Spleen (tissue), 11 donors: ENCODE data around the gene MBNL1. TPM values are rescaled to one million over a fixed set of nuclear protein-coding genes. Genes with fewer than 3 reads are reported as not detected.
A peak's percentile ranks its signal among the peaks of the same experiment; 100 is the strongest.

Experiments used
- DNase-seq: peaks from one replicate; pipeline ENCODE4 v3.0.0-alpha.2; 2020
- H3K27ac ChIP-seq, 8 donors: fragments of 200-600 bp; sonication (generic) in 7 of 8; 1 replicate in 4 of 8; 2 replicates in 4 of 8; pipeline versions ENCODE4 v1.5.0 to v1.8.0; 2016 to 2021; ENCODE audit warnings: inconsistent platforms in 4 of 8, mild to moderate bottlenecking in 4 of 8, moderate library complexity in 1 of 8
- H3K27me3 ChIP-seq, 7 donors: fragments of 200-600 bp; sonication (generic) in 6 of 7; replicated peaks in 1 of 7; 1 replicate in 4 of 7; 2 replicates in 3 of 7; pipeline versions ENCODE4 v1.5.0 to v1.8.0; 2016 to 2021; ENCODE audit warnings: inconsistent platforms in 3 of 7, mild to moderate bottlenecking in 1 of 7
- H3K36me3 ChIP-seq, 6 donors: fragments of 200-600 bp; sonication (generic) in 5 of 6; 1 replicate in 4 of 6; 2 replicates in 2 of 6; pipeline versions ENCODE4 v1.5.0 to v1.8.0; 2016 to 2021; ENCODE audit warnings: inconsistent platforms in 2 of 6
- H3K4me1 ChIP-seq, 6 donors: fragments of 200-600 bp; sonication (generic) in 5 of 6; 1 replicate in 3 of 6; 2 replicates in 3 of 6; pipeline versions ENCODE4 v1.5.0 to v1.8.0; 2016 to 2021; ENCODE audit warnings: inconsistent platforms in 3 of 6
- H3K4me3 ChIP-seq, 8 donors: fragments of 200-600 bp; sonication (generic) in 7 of 8; 1 replicate in 4 of 8; 2 replicates in 4 of 8; pipeline versions ENCODE4 v1.5.0 to v1.8.0; 2016 to 2021; ENCODE audit warnings: inconsistent platforms in 4 of 8, mild to moderate bottlenecking in 4 of 8, moderate library complexity in 2 of 8
- H3K9me3 ChIP-seq, 8 donors: fragments of 200-600 bp; sonication (generic) in 7 of 8; 1 replicate in 4 of 8; 2 replicates in 4 of 8; pipeline versions ENCODE4 v1.5.0 to v1.8.0; 2016 to 2021; ENCODE audit warnings: inconsistent platforms in 4 of 8
- POLR2A ChIP-seq, 3 donors: fragments of 450-650 bp; IDR thresholded peaks; one replicate each; pipeline ENCODE4 v1.5.1; 2017; ENCODE audit warnings: antibody characterized with exemption in 3 of 3, mild to moderate bottlenecking in 1 of 3
- POLR2AphosphoS5 ChIP-seq, 3 donors: sonication (generic); formaldehyde crosslinking; IDR thresholded peaks; one replicate each; pipeline ENCODE4 v1.5.1; 2017; ENCODE audit warnings: antibody characterized with exemption in 3 of 3
- WGBS, 5 donors: extraction: QIAGEN DNeasy Blood & Tissue Kit in 3 of 5; methylation state at CpG; one replicate each; pipeline versions ENCODE4 v1.1.5 to v1.1.7; 2013 to 2018; 5-methylcytosine and 5-hydroxymethylcytosine counted together
- intact Hi-C: fragments of 100-400 bp; cut with DNase I; formaldehyde crosslinking; loops from one replicate; pipeline ENCODE4 v1.15.0; 2023; ENCODE audit warnings: low total_unique reads
- polyA plus RNA-seq, 3 donors: library from polyadenylated mRNA; stranded (reverse); fragments of 200-250 nt; gene quantifications; one replicate each; pipeline ENCODE4 v1.2.1, GENCODE V29; 2013
- total RNA-seq, 7 donors: library from RNA; depleted of rRNA in 3 of 7; stranded (reverse); fragments of >200 nt in 3 of 7; fragmentation: NEBNext Ultra II Directional in 4 of 7; extraction: Animal tissue kit (Norgen Biotek cat#: 25700) in 4 of 7; gene quantifications; one replicate each; pipeline versions ENCODE4 v1.1.0 to v1.2.1, GENCODE V29; 2016 to 2021
- TF ChIP-seq, protein P1 (sequence below), 11 experiments: fragments of 200-600 bp in 7 of 11; fragments of 450-650 bp in 4 of 11; sonication (generic) in 4 of 11; IDR thresholded peaks in 8 of 11; conservative IDR thresholded peaks in 3 of 11; 1 replicate in 7 of 11; 2 replicates in 4 of 11; pipeline versions ENCODE4 v1.4.0 to v1.8.0; 2016 to 2021; ENCODE audit warnings: antibody characterized with exemption in 11 of 11, inconsistent platforms in 4 of 11, mild to moderate bottlenecking in 1 of 11
- donor health status: healthy with polysubstance abuse.
- donor health status: DM: no; HTN: no; CAD: no; lungs with moderate emphysema.
- donor health status: DM: no; HTN: no; CAD: no.
- donor health status: Bipolar disorder and iron deficiency.
- donor health status: healthy.
- donor health status: DM: no; HTN: no; CAD: no.
- donor health status: DM: yes; HTN: yes; CAD: no.

The MBNL1 gene
- total and polyA plus RNA-seq, 10 donors, result 64.7 to 491 (median 296) TPM

DNA sequence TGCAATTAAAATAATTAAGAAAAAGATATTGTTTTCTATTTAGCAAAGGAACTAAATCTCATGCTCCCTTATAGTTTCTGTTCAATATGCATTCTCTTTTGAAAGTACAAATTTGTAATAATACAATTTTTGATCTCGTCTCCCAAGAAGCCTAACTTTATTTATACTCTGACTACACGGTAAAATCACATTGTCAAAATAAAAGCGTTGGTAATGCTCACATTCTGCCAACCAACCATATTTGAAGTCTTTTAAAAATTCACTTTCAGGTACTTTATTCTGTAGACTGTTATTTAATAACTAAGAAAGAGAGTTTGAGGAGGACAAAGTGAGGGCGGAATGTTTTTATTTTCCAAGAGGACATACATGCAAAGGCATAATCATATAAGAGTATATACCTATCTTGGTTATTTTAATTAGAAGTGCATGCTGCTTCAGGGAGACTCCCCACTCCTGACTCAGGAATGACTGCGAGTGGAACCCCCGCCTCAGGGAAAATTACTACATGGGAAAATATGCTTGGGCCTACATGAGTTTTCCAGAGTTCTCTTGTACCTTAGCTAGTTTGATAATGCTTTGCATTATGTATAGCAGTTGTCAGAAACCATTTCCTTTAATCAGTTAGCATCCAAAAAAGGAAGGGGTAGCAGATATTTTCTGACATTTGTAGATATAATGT is 19.3 kb downstream of the MBNL1 start:
- DNase-seq, result no peak
- peak overlapping the region in 1 of 8 donors; percentile 16 for H3K4me3 ChIP-seq
- TF ChIP-seq, protein P1, sequence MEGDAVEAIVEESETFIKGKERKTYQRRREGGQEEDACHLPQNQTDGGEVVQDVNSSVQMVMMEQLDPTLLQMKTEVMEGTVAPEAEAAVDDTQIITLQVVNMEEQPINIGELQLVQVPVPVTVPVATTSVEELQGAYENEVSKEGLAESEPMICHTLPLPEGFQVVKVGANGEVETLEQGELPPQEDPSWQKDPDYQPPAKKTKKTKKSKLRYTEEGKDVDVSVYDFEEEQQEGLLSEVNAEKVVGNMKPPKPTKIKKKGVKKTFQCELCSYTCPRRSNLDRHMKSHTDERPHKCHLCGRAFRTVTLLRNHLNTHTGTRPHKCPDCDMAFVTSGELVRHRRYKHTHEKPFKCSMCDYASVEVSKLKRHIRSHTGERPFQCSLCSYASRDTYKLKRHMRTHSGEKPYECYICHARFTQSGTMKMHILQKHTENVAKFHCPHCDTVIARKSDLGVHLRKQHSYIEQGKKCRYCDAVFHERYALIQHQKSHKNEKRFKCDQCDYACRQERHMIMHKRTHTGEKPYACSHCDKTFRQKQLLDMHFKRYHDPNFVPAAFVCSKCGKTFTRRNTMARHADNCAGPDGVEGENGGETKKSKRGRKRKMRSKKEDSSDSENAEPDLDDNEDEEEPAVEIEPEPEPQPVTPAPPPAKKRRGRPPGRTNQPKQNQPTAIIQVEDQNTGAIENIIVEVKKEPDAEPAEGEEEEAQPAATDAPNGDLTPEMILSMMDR (IDR thresholded peaks at IDR 0.05 in 8 of 11, conservative IDR thresholded peaks at IDR 0.05 in 3 of 11), result no peak
- TF ChIP-seq POLR2A (IDR thresholded peaks at IDR 0.05) (no peak), POLR2AphosphoS5 (IDR thresholded peaks at IDR 0.05) (no peak)
- H3K36me3 ChIP-seq, result no peaks in the 10 kb centered on the region
- H3K27ac ChIP-seq, result peak overlapping the region in 3 of 8 donors; percentile 8 to 17 (median 9)
- H3K4me1 ChIP-seq, result peaks cover 55 to 97% (median 95%) of the 10 kb centered on the region in 6 donors
- H3K9me3 ChIP-seq, result no peaks in the 10 kb centered on the region
- WGBS, 5 donors, result 54 to 69% (median 65%) methylated on average over 6 of the region's 6 CpGs
- intact Hi-C loops, result no loop called here
- no peaks in the 10 kb centered on the region for H3K27me3 ChIP-seq

DNA sequence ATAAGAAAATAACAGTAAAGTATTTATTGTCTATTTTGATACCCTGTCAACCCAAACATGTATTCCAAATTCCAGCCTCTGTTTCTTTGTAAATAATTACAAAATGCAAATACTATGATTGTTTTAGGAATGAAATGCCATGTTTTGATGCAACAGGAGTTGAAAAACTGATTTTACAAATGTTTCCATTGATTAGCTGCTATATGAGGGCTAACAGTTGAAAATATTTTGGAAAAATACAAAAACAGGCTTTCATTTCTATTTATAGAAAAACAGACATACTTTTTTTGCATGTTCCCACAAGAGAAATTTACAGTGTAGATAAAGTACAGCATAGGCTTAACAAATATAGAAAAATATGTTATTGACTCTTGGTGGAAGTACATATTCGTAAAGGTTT is 20.0 kb downstream of the MBNL1 start:
- H3K4me1 ChIP-seq, result peaks cover 56 to 97% (median 95%) of the 10 kb centered on the region in 6 donors
- no peaks in the 10 kb centered on the region for H3K36me3 ChIP-seq
- DNase-seq, result no peak
- no peak overlapping the region for H3K4me3 ChIP-seq
- 82 to 89% (median 82%) methylated on average over 1 of the region's 1 CpG for WGBS, 5 donors
- H3K27me3 ChIP-seq, result no peaks in the 10 kb centered on the region
- peak overlapping the region in 3 of 8 donors; percentile 1 to 17 (median 8) for H3K27ac ChIP-seq
- intact Hi-C loops, result no loop called here
- H3K9me3 ChIP-seq, result no peaks in the 10 kb centered on the region
- TF ChIP-seq POLR2AphosphoS5 (IDR thresholded peaks at IDR 0.05) (no peak), POLR2A (IDR thresholded peaks at IDR 0.05) (no peak)
- TF ChIP-seq, protein P1 (IDR thresholded peaks at IDR 0.05 in 8 of 11, conservative IDR thresholded peaks at IDR 0.05 in 3 of 11), result no peak

DNA sequence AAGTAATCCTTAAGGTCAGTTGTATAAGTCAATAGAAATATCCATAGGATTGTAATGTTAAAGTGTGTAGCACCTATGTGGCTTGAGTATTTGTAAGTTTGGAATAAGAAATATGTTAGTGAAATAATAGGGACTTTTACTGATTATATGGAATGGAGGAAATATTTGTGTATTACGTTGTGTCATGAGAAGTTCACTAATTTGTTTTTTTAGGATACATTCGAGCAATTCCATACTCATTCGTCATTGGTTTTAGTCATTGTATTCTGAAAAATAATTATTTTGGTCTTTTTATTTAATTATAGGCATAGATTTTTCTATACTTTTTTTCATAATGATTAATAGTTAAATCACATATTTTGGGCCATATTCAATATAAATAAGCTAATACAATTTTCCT is 21.0 kb downstream of the MBNL1 start:
- H3K36me3 ChIP-seq, result no peaks in the 10 kb centered on the region
- TF ChIP-seq, protein P1 (IDR thresholded peaks at IDR 0.05 in 8 of 11, conservative IDR thresholded peaks at IDR 0.05 in 3 of 11), result no peak
- WGBS, 5 donors, result 82 to 85% (median 83%) methylated on average over 3 of the region's 3 CpGs
- peaks cover 58 to 97% (median 90%) of the 10 kb centered on the region in 6 donors for H3K4me1 ChIP-seq
- H3K27ac ChIP-seq, result no peak overlapping the region
- no peak overlapping the region for H3K4me3 ChIP-seq
- no peaks in the 10 kb centered on the region for H3K9me3 ChIP-seq
- H3K27me3 ChIP-seq, result no peaks in the 10 kb centered on the region
- intact Hi-C loops, result no loop called here
- DNase-seq, result no peak

DNA sequence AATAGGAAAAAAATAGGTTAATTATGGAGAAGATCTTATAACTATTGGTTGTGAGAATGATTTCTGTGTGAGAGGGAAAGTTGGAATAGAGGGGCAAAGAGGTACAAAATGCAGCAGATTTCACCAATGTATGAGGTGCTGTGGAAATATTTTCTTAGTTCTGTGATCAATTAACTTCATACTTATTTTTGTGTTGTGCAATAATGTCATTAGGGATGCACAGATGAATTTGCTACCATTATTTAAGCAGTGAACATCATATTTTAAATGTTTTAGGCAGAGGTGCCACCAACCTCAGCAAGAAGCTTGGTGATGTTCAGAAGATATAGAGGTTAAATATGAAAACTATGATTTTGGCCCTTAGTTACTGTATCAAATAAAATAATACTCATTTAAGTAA is 21.6 kb downstream of the MBNL1 start:
- Histone ChIP-seq H3K4me1 (peaks cover 53 to 97% (median 90%) of the 10 kb centered on the region in 6 donors), H3K4me3 (no peak overlapping the region), H3K27ac (peak overlapping the region in 4 of 8 donors; percentile 13 to 47 (median 23)), H3K36me3 (no peaks in the 10 kb centered on the region), H3K9me3 (no peaks in the 10 kb centered on the region), H3K27me3 (no peaks in the 10 kb centered on the region)
- intact Hi-C loops, result no loop called here
- no peak for DNase-seq
- TF ChIP-seq POLR2AphosphoS5 (IDR thresholded peaks at IDR 0.05), result no peak
- no peak for TF ChIP-seq POLR2A (IDR thresholded peaks at IDR 0.05)
- TF ChIP-seq, protein P1 (IDR thresholded peaks at IDR 0.05 in 8 of 11, conservative IDR thresholded peaks at IDR 0.05 in 3 of 11), result no peak
